IPS-18a (cell line): Measurements from ENCODE around the gene ACKR2.
"Not testable (repeated sequence)": the region's sequence is repeated elsewhere in the genome, so short reads cannot be mapped to it uniquely, and the experiment has no call there.

Source experiments
- H3K27ac ChIP-seq: one replicate; pipeline ENCODE4 v1.5.1; 2013; ENCODE audit warnings: low read length
- H3K27me3 ChIP-seq: one replicate; pipeline ENCODE4 v1.6.1; 2013; ENCODE audit warnings: mild to moderate bottlenecking, low read length; ENCODE audit not compliant: control insufficient read depth, insufficient read depth
- H3K36me3 ChIP-seq: one replicate; pipeline ENCODE4 v1.6.1; 2013; ENCODE audit warnings: low read depth, low read length; ENCODE audit not compliant: control insufficient read depth
- H3K4me1 ChIP-seq: one replicate; pipeline ENCODE4 v1.6.1; 2013; ENCODE audit warnings: low read depth, low read length; ENCODE audit not compliant: control insufficient read depth
- H3K4me3 ChIP-seq: one replicate; pipeline ENCODE4 v1.5.1; 2013; ENCODE audit warnings: low read length
- H3K9ac ChIP-seq: one replicate; pipeline ENCODE4 v1.6.1; 2013; ENCODE audit warnings: mild to moderate bottlenecking, low read length, moderate library complexity
- H3K9me3 ChIP-seq: one replicate; pipeline ENCODE4 v1.6.1; 2013; ENCODE audit warnings: low read depth, low read length; ENCODE audit not compliant: control insufficient read depth

ACKR2 gene

DNA sequence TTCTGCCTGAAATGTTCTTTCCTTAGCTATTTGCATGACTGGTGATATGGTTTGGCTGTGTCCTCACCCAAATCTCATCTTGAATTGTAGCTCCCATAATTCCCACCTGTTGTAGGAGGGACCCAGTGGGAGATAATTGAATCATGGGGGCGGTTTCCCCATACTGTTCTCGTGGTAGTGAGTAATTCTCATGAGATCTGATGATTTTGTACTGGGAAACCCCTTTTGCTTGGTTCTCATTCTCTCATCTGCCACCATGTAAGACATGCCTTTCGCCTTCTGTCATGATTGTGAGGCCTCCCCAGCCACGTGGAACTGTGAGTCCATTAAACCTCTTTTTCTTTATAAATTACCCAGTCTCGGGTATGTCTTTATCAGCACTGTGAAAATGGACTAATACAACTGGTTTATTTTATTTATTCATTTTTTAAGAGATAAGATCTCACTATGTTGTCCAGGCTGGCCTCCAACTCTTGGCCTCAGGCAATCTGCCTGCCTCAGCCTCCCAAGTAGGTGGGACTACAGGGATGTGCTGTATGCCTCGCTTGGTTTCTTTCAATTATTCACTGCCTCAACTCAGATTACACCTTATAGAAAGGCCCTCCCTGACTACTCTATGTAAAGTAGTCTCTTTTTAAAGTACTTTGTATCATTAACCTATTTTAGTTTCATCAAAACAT lies 74.1 kb downstream of the ACKR2 start:
- not testable (repeated sequence) for H3K36me3 ChIP-seq, H3K4me1 ChIP-seq, H3K4me3 ChIP-seq, H3K27me3 ChIP-seq, H3K9ac ChIP-seq, H3K9me3 ChIP-seq, H3K27ac ChIP-seq

DNA sequence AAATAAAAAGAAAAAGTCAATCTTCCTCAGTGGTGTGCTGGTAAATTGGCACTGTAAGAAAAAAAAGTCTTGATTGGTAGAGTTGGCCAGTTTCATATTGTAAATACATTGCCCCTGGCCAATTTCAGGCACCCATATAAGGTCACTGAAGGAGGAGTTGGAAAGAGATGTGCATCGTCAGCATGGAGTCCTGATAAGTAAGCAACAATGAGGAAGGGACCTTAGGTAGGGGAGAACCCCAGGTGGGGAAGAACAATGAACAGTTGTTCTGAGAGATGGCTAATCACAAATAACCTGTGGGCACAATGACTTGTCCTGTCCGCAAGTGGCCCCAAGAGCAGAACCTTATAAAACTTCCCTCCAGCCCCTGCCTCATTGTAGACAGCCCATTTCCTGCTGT lies 75.1 kb downstream of the ACKR2 start:
- H3K9ac ChIP-seq: no peak overlapping the region
- H3K9me3 ChIP-seq: no peaks in the 10 kb centered on the region
- H3K4me3 ChIP-seq: no peak overlapping the region
- H3K27me3 ChIP-seq: no peaks in the 10 kb centered on the region
- peaks cover 6% of the 10 kb centered on the region for H3K4me1 ChIP-seq
- H3K27ac ChIP-seq: no peak overlapping the region
- H3K36me3 ChIP-seq: no peaks in the 10 kb centered on the region

DNA sequence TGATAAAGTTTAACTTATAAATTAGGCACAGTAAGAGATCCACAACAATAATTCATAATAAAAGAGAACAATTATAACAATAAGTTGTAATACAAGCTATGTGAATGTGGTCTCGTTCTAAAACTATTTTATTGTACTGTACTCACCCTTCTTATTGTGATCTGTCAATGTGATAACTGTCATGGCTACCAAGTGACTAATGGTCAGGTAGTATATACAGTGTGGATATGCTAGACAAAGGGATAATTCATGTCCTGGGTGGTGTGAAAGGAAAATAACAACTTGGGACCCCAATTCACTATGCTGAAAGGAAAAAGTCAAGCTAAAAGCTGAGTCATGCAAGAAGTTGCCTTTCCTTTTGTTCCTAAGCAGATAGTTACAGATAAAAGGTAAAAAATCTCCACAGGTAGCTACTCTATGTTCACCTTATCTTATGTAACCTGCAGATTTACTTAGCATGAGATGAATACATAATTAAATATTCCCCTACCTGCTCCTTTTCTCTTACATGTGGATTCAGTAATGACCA lies 77.1 kb downstream of the ACKR2 start:
- Histone ChIP-seq H3K9ac (no peak overlapping the region), H3K9me3 (no peaks in the 10 kb centered on the region), H3K27me3 (no peaks in the 10 kb centered on the region), H3K4me1 (peaks cover 18% of the 10 kb centered on the region), H3K4me3 (no peak overlapping the region), H3K36me3 (no peaks in the 10 kb centered on the region), H3K27ac (no peak overlapping the region)

DNA sequence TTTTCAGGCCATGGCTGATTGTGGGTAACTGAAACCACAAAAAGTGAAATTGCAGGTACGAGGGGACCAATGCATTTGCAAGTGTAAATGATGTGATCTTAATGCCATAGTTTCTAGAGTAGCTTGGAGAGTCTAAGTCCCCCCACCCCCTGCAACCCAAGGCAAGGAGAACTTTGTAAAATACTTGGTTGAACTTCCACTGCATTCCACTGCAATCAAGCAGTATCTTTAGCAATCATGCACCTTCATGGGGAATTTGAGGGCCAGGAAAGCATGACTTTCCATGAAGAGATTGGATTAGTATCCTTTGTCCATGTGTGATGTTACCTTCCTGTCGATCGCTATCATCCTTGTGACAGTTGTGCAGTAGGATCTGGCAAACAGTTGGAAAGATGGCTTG lies 77.8 kb downstream of the ACKR2 start:
- Histone ChIP-seq H3K9ac (no peak overlapping the region), H3K27me3 (no peaks in the 10 kb centered on the region), H3K36me3 (no peaks in the 10 kb centered on the region), H3K4me1 (peaks cover 20% of the 10 kb centered on the region), H3K27ac (no peak overlapping the region), H3K9me3 (no peaks in the 10 kb centered on the region), H3K4me3 (no peak overlapping the region)

DNA sequence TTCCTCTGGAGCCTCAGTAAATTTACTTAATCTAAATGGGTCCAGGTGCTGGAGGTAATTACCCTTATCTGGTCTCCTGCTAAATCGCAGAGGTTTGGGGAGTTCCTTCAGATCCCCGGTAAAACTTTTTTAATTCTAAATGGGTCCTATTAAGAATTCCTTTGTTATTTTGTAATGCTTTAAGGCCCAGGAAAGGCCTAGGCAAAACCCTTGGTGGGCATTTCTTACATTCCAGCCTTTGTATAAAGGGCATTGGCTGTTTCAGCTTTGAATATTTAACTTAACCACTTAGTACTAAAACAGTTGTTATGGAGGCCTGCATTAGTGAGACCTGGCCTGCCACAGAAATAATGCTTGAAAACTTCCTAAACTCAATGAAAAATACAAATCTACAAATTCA lies 81.8 kb downstream of the ACKR2 start:
- Histone ChIP-seq H3K9ac (peak overlapping the region; percentile 49), H3K9me3 (no peaks in the 10 kb centered on the region), H3K27ac (peak overlapping the region; percentile 88), H3K4me1 (peaks cover 32% of the 10 kb centered on the region), H3K4me3 (peak overlapping the region; percentile 12), H3K36me3 (no peaks in the 10 kb centered on the region), H3K27me3 (no peaks in the 10 kb centered on the region)

DNA sequence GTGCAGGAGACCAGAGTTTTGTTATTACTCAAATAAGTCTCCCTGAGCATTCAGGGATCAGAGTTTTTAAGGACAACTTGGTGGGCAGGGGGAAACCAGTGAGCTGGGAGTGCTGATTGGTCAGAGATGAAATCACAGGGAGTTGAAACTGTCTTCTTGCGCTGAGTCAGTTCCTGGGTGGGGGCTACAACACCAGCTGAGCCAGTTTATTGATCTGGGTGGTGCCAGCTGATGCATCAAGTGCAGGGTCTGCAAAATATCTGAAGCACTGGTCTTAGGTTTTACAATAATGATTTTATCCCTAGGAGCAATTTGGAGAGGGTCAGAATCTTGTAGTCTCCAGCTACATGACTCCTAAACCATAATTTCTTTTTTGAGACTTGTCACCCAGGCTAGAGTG lies 82.9 kb downstream of the ACKR2 start:
- H3K9ac ChIP-seq: no peak overlapping the region
- no peak overlapping the region for H3K4me3 ChIP-seq
- H3K9me3 ChIP-seq: no peaks in the 10 kb centered on the region
- H3K27me3 ChIP-seq: no peaks in the 10 kb centered on the region
- H3K27ac ChIP-seq: no peak overlapping the region
- H3K4me1 ChIP-seq: peaks cover 33% of the 10 kb centered on the region
- no peaks in the 10 kb centered on the region for H3K36me3 ChIP-seq

DNA sequence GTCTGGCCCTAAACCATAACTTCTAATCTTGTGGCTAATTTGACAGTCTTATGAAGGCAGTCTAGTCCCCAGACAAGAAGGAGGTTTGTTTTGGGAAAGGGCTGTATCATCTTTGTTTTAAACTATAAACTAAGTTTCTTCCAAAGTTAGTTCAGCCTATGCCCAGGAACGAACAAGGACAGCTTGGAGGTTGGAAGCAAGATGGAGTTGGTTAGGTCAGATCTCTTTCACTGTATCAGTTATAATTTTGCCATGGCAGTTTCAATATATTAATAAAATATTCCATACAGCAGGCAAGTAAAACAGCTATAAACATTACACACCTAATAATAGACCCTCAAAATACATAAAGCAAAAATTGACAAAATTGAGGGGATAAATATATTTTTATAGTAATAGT lies 83.6 kb downstream of the ACKR2 start:
- H3K27ac ChIP-seq: no peak overlapping the region

DNA sequence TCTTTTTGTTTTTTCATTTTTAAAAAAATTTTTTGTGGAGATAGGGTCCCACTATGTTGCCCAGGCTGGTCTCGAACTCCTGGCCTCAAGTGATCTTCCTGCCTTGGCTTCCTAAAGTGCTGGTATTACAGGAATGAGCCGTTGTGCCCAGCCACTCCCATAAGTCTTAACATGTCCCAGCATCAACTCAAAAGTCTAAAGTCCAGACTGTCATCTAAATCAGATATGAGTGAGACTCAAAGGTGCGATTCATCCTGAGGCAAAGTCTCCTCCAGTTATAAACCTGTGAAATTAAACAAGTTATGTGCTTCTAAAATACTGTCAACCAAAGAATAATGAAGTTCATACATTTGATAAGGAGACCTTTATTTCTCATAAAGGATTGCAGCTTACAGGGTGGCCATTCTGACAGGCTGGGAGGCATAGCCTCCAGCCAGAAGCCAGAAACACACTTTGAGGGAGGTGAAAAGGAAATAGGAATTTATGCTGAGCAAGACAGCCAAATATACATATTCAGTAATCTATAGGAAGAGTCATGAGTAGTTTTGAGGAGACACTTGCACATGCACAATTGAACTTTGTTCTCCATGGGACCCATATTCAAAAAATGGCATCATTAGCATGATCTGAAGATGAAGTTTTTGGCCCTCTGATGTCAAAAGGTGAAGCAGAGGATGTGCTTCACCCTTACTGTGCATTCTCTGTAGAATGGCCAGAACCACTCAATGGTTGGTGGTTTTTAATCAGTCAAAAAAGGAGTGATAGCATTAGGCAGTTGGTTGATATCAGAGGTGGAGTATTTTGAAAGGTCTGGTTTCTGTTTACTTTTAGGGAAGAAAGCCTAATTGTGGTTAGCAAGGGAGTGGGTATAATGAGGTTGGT lies 85.7 kb downstream of the ACKR2 start:
- Histone ChIP-seq H3K9me3 (no peaks in the 10 kb centered on the region), H3K27ac (no peak overlapping the region), H3K4me1 (peaks cover 33% of the 10 kb centered on the region), H3K4me3 (no peak overlapping the region), H3K27me3 (no peaks in the 10 kb centered on the region), H3K36me3 (no peaks in the 10 kb centered on the region), H3K9ac (no peak overlapping the region)

More for the DNA sequence above, 83.6 kb downstream of the ACKR2 start:
- H3K9me3 ChIP-seq: no peaks in the 10 kb centered on the region
- H3K27me3 ChIP-seq: no peaks in the 10 kb centered on the region
- H3K9ac ChIP-seq: no peak overlapping the region
- no peak overlapping the region for H3K4me3 ChIP-seq
- peaks cover 33% of the 10 kb centered on the region for H3K4me1 ChIP-seq
- no peaks in the 10 kb centered on the region for H3K36me3 ChIP-seq

DNA sequence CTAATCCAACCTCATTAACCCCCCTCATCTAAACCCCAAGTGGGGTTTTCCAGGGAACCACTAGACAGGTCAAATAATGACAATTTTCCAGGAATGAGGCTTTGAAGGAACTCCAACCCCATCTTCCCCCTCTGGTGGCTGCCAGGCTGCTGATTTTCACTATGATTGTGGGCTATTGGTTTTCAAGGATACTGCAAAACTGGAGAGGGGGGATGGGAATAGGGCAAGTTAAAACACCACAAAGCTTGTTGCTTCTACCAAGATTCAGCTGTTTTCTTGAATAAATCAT lies 86.3 kb downstream of the ACKR2 start:
- H3K9ac ChIP-seq: no peak overlapping the region
- H3K27me3 ChIP-seq: no peaks in the 10 kb centered on the region
- no peak overlapping the region for H3K27ac ChIP-seq

DNA sequence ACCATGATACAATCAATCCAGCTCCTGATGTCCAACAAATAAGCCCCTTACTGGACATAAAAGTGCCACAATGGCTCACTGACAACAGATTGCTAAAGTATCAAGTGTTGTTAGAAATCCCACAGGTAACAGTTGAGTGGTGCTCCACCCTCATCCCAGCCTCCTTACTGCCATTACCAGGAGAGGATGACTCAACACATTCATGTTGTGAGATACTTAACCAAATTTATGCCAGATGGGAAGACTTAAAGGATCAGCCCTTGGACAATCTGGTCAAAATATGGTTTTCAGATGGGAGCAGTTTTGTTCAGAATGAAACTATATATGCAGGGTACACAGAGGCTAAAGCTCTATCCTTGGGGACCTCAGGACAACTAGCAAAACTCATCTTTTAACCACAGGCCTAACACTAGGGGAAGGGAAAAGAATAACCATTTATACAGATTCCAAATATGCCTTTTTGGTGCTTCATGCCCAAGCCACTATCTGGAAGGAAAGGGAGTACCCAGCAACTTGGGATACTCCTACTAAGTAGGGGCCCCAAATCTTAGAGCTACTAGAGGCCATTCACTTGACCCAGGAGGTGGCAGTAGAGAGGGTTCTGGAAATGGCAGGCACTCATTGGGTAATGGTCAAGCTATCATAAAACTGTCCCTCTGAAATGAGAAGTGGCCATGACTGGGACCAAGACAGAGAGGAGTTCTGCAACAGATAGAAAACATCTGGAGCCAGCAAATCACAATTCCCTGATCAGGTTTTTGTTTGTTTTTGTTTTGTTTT lies 89.8 kb downstream of the ACKR2 start:
- peaks cover 11% of the 10 kb centered on the region for H3K4me1 ChIP-seq
- no peaks in the 10 kb centered on the region for H3K36me3 ChIP-seq
- no peaks in the 10 kb centered on the region for H3K9me3 ChIP-seq
- no peak overlapping the region for H3K4me3 ChIP-seq
- no peak overlapping the region for H3K9ac ChIP-seq
- H3K27me3 ChIP-seq: no peaks in the 10 kb centered on the region
- no peak overlapping the region for H3K27ac ChIP-seq

More for the DNA sequence above, 86.3 kb downstream of the ACKR2 start:
- Histone ChIP-seq H3K36me3 (no peaks in the 10 kb centered on the region), H3K4me3 (no peak overlapping the region), H3K9me3 (no peaks in the 10 kb centered on the region), H3K4me1 (peaks cover 28% of the 10 kb centered on the region)

DNA sequence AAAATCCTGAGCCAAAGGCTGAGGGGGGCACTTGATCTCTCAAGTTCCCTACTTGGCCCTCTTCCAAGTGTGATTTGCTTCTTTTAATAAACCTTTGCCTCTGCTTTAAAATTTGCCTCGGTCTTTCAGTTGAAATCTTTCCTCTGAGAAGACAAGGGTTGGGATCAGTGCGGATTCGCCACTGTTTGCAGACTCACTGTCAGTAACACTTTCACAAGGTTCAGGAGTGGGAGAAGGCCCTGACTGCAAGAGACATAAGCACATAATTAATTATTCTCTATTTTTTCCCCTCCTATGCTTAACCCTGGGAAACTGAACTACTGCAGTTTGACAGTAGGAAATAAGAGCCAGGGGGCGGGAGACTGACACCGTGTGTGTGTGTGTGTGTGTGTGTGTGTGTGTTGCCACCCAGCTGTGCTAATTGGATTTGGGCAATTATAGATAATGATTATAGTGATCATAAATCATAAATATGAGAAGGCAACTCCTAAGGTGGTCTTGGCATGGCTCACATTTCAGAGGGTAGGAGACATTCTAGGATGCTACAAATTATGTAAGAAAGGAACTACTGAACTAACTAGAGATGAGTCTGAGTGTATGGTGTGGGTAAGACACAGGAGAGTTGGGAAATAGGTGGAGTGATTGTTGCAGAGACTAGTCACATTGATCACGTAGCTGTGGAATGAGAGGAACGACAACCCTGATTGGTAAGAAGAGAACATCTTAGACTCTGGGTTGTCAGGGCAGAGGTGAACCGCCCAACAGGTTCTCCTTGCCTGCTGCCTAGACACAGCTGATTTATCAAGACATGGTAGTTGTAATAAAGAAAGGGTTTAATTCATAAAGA lies 91.2 kb downstream of the ACKR2 start:
- Histone ChIP-seq H3K9me3 (no peaks in the 10 kb centered on the region), H3K4me1 (peaks cover 7% of the 10 kb centered on the region), H3K27ac (no peak overlapping the region), H3K9ac (no peak overlapping the region), H3K36me3 (no peaks in the 10 kb centered on the region), H3K4me3 (no peak overlapping the region), H3K27me3 (no peaks in the 10 kb centered on the region)
